Left ventricle myocardium superior (tissue), 1 donor: ENCODE measurements around the gene SH3RF3. TPM values are rescaled to one million over a fixed set of nuclear protein-coding genes. Genes with fewer than 3 reads are reported as not detected.

Source experiments
- ATAC-seq: fragments of 200-7000 bp; cut with Tn5 transposase; one replicate; pipeline ENCODE4 v1.9.1; 2020; ENCODE audit warnings: mild to moderate bottlenecking, moderate library complexity
- DNase-seq: peaks from one replicate; pipeline ENCODE4 v3.0.0-alpha.2; 2020
- intact Hi-C: fragments of 100-400 bp; cut with micrococcal nuclease; formaldehyde crosslinking; loops from one replicate; pipeline ENCODE4 v1.11.0; 2022
- total RNA-seq: library from RNA; stranded (reverse); fragmentation: NEBNext Ultra II Directional; extraction: Animal tissue kit (Norgen Biotek cat#: 25700); gene quantifications from one replicate; pipeline ENCODE4 v1.2.1, GENCODE V29; 2021
- donor health status: DM: no; HTN: yes; CAD: no; lungs with severe emphysema.

The SH3RF3 gene
- total RNA-seq, 1 donor from 2014 or later = 7.4 TPM

GRCh38 chr2:109260886-109261700 lies 132.1 kb downstream of the SH3RF3 start:
- DNase-seq (no peak), ATAC-seq (peak; percentile 22)
- intact Hi-C loops = no loop called here

GRCh38 chr2:109261906-109262631 lies 133.1 kb downstream of the SH3RF3 start:
- ATAC-seq (no peak), DNase-seq (no peak)
- intact Hi-C loops = no loop called here

DNA sequence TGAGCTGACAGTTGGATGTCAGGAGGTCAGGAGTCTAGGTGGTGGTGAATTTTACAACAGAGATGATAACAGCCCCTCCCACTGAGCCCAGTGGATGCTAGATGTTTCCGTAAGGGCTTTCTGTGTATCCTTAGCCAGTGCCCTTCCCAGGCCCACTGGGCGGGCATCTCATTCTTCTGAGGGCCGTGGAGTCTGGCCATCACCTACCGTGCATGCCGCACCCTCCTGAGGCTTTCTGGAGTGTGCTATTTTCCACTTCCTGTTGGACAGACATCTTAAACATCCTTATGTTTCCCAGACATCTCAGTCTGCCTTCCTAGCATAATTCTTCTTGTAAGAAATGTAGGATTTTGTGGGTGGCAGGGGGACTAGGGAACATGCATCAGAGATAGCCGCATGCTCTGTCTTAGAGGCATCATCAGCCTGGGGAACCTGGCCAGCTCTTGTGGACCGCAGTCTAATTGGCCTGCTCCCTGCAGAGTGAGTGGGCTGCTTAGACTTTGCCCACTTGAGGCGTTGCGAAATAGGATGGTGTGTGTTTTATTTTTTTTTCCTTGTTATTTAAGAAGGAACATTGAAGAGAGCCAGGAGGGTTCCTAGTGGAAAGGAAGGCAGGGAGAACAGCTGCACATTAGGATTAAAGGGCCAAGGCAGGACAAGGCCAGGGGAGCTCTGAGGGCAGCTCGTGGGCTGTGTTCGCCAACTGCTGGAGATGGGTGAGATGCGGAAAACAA lies 135.8 kb downstream of the SH3RF3 start:
- DNase-seq (no peak), ATAC-seq (peak; percentile 14)
- intact Hi-C loops = no loop called here

DNA sequence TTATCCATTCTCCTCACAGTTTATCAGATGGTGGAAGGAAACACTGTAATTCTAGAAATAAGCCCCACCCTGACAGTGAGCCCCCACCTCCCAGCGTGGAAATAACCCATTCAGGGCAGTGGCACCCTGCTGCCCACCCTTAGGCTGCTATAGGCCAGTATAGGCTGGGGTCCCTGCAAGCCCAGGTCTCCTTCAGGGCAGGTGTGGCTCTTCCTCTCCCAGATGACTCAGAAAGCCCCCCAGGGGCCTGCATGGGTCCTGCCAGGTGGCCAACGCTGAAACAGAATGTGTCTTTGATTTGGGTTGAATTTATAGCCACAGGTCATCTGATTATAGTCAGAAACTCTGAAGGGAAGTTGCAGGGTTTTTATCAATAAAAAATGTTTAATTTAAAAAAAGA lies 136.4 kb downstream of the SH3RF3 start:
- no peak for DNase-seq
- ATAC-seq = no peak
- intact Hi-C loops = no loop called here

GRCh38 chr2:109265953-109266352 lies 136.9 kb downstream of the SH3RF3 start:
- ATAC-seq (no peak), DNase-seq (no peak)
- intact Hi-C loops = no loop called here

- ATAC-seq = no peak
- no peak for DNase-seq
- intact Hi-C loops = no loop called here
These were observed 137.5 kb downstream of the SH3RF3 start for GRCh38 chr2:109266496-109266895.

GRCh38 chr2:109266998-109267854 lies 138.2 kb downstream of the SH3RF3 start:
- ATAC-seq = peak; percentile 61
- intact Hi-C loops = no loop called here

GRCh38 chr2:109268916-109269315 lies 139.9 kb downstream of the SH3RF3 start:
- intact Hi-C loops = no loop called here
- ATAC-seq (no peak), DNase-seq (no peak)

More at GRCh38 chr2:109266998-109267854, 138.2 kb downstream of the SH3RF3 start:
- DNase-seq = no peak

- no peak for ATAC-seq
- DNase-seq = no peak
- intact Hi-C loops = no loop called here
These were observed 140.9 kb downstream of the SH3RF3 start for GRCh38 chr2:109269706-109270504.

DNA sequence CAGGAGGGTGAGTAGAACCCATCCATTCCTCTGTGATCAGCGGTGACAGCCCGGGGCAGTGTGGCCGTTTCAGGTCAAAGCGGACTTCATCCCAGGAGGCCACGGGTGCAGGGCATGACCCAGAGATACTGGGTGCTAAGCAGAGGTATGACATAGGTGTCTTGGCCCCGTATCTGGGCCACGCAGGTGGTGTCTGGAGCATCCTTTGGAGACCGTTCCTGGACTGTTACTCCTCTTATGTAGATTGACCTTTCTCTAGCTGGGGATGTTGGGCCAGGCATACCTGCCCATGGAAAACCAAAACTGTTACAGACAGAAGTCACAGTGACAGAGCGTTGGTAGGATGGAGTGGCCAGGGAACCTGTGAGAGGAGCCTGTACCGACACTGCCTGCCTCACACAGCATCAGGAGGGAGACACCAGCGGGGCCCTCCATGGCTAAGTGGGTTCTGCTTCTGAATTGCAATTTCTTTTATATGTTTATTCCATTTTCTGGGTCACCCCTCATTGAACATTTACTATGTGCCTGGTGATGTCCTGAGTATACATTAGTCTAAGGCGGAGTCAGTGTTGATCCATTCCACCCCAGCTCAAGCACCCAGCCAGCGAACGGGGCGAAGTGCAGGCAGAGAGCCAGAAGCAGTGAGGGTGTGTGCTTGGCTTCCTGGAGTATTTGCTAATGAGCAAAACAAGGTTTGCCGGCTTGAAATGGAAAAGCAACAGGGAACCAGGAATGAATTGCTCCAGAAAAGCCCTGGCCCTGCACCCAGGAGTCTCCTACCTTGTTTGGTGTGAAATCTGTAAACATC lies 141.7 kb downstream of the SH3RF3 start:
- intact Hi-C loops = no loop called here
- no peak for DNase-seq
- no peak for ATAC-seq

GRCh38 chr2:109271920-109272319 lies 142.9 kb downstream of the SH3RF3 start:
- intact Hi-C loops = no loop called here
- ATAC-seq = no peak
- no peak for DNase-seq

DNA sequence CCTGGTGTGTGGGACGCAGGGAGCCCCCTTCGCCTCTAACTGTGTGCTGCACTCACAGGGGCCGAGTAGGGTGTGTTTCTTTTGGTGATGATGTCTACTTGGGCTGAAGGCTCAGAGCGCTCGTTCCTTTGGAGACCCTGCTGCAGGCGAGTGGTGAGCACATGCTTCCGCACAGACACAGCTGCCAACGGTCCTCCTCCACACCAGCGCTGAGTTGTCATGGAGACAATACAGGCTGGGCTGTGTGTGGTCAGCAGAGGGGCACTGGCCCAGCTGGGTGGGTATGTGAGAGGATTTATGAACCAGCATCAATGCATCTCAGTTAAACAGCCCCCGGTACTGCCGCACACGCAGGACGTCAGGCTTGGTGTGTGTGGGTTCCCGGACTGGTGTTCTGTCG lies 143.5 kb downstream of the SH3RF3 start:
- no peak for ATAC-seq
- DNase-seq = no peak
- intact Hi-C loops = no loop called here

DNA sequence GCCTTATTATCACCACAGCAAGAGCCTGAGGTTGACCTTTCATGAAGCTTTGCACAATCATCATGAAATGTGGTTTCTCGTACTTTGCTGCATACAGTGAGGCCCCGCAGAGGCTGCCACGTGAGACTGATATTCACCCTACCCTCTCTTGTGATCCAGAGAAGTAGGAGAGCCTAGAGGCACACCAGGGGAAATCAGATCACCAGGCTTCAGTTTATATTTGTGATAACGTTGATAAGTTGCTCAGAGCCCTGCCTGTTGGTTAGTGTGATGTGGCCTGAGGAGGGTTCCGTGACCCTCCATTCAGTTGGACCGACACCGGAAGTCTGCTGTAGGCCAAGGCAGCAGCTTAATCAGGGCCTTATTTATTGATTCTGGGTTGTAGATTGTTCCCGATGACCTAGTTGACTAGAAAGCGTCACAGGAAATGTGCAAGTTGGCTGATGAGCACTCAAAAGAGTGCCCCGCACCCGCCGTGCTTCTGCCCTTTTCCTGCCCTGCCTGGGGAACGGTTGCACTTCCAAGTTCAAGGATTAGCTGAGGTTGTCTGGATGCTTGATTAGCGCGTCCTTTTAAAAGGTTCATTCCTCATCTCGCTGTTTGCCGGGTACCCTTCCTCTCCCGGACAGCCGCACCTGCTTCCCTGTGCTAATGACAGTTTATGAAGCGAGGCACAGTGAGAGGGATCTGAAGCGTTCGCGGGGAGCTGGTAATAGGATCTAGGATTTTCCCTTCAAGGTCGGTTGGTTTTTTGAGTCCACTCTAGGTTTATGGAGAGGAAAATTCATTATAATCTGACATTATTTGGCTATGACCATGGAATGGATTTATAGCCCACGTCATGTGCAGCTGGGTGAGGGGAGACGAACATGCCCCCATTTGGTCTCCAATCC lies 146.4 kb downstream of the SH3RF3 start:
- intact Hi-C loops = no loop called here
- ATAC-seq = no peak
- DNase-seq = peak; percentile 26

DNA sequence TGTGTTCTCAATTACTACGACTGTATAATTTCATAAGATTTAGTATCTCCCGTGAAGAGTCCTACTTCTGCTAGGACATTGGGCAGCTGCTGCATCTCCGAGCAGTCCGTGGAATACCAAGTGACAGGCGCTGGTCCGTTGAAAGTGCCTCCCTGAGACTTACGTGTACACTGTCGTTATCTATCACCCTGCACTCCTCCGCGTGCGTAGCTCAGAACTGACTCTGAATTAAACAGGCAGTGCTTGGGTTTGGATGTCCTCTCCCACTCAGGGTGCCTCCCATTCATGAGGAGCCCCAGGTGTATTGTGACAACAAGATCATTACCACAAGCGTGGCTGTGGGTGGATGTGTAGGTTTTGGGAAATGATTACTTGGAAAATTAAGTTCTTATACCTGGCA lies 148.4 kb downstream of the SH3RF3 start:
- ATAC-seq (no peak), DNase-seq (peak; percentile 6)
- intact Hi-C loops = no loop called here

DNA sequence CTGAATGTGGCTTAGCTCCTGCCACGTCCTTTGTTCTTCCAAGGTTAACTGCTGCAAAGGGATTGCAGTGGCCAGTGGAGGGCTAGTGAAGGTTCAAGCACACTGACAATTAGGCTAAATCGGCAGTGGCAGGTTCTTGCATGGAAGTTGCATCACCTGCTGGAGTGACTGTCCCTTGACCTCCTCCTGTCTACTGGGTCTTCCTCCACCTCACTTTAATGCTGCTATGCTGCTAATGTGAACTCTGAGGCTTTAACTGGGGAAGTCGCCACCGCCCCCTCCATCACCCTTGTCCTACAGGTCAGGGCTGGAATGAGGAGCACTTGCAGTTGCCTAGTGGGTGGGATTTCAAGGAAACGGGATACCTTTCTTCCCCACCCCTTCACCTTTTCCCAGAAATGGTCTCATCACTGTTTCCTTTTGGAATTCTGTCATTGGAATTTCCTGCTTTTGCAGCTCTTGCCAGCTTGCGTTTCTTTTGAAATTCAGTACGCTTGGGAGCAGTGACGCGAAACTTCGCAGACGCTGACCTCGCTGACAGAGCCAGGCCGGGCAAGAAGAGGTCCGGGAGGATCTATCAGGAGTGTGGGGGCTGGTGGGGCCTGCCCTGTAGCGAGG lies 150.3 kb downstream of the SH3RF3 start:
- intact Hi-C loops = no loop called here
- DNase-seq (peak; percentile 32), ATAC-seq (peak; percentile 15)

DNA sequence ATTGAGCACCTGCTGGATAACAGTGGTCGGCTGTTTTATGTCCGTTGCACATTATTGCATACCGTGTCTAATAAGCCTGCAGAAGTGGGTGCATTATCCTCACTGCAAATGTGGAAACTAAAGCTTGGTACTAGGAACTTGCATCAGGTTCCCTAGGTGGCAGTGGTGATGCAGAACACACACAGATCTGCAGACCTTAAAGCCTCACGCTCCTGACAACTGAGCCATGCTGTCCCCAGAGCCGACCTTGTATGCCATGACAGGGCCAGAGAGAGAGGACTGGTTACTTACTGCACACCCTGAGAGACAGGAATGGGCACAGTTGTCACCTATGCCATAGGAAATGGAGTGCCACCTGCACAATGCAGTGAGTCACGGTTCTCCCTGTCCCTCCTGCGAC lies 151.8 kb downstream of the SH3RF3 start:
- DNase-seq = peak; percentile 41
- intact Hi-C loops = no loop called here
- ATAC-seq = peak; percentile 65
